ENCODE data around the gene CEP128. TPM values are rescaled to one million over a fixed set of nuclear protein-coding genes. Genes with fewer than 3 reads are reported as not detected.

Gene CEP128
- total and polyA plus RNA-seq, 4 donors, result 3.2 to 15.7 (median 5.4) TPM

GRCh38 chr14:80587096-80587724 is 354.3 kb downstream of the CEP128 start:
- Histone ChIP-seq H3K4me1 (ENCODE audit: control insufficient read depth, insufficient read depth, low read length) (no peaks in the 10 kb centered on the region), H3K27ac (ENCODE audit: low read depth, low read length) (no peak overlapping the region), H3K36me3 (ENCODE audit: control insufficient read depth, insufficient read depth, low read length) (no peaks in the 10 kb centered on the region), H3K27me3 (ENCODE audit: control insufficient read depth, insufficient read depth, low read length) (no peaks in the 10 kb centered on the region), H3K9me3 (ENCODE audit: control insufficient read depth, insufficient read depth, low read length) (no peaks in the 10 kb centered on the region), H3K4me3 (ENCODE audit: low read depth, low read length) (no peak overlapping the region)
- DNase-seq (ENCODE audit: low read depth in 4 of 6, low spot score in 6 of 6), result peak in 2 of 6 donors; percentile 22 to 61
- no CpG with 5 or more reads among the region's 3 CpGs for WGBS (ENCODE audit: insufficient coverage)

GRCh38 chr14:80586131-80586530 is 355.4 kb downstream of the CEP128 start:
- no CpG with 5 or more reads among the region's 1 CpG for WGBS (ENCODE audit: insufficient coverage)
- no peaks in the 10 kb centered on the region for H3K9me3 ChIP-seq (ENCODE audit: control insufficient read depth, insufficient read depth, low read length)
- H3K36me3 ChIP-seq (ENCODE audit: control insufficient read depth, insufficient read depth, low read length), result no peaks in the 10 kb centered on the region
- no peak overlapping the region for H3K27ac ChIP-seq (ENCODE audit: low read depth, low read length)
- H3K27me3 ChIP-seq (ENCODE audit: control insufficient read depth, insufficient read depth, low read length), result no peaks in the 10 kb centered on the region
- H3K4me3 ChIP-seq (ENCODE audit: low read depth, low read length), result no peak overlapping the region
- DNase-seq (ENCODE audit: low read depth in 4 of 6, low spot score in 6 of 6), result no peak
- H3K4me1 ChIP-seq (ENCODE audit: control insufficient read depth, insufficient read depth, low read length), result no peaks in the 10 kb centered on the region

GRCh38 chr14:80585506-80585835 is 356.1 kb downstream of the CEP128 start:
- no peak for DNase-seq (ENCODE audit: low read depth in 4 of 6, low spot score in 6 of 6)
- Histone ChIP-seq H3K4me1 (ENCODE audit: control insufficient read depth, insufficient read depth, low read length) (no peaks in the 10 kb centered on the region), H3K4me3 (ENCODE audit: low read depth, low read length) (no peak overlapping the region), H3K27me3 (ENCODE audit: control insufficient read depth, insufficient read depth, low read length) (no peaks in the 10 kb centered on the region), H3K27ac (ENCODE audit: low read depth, low read length) (no peak overlapping the region), H3K9me3 (ENCODE audit: control insufficient read depth, insufficient read depth, low read length) (no peaks in the 10 kb centered on the region), H3K36me3 (ENCODE audit: control insufficient read depth, insufficient read depth, low read length) (no peaks in the 10 kb centered on the region)
- no CpG with 5 or more reads among the region's 1 CpG for WGBS (ENCODE audit: insufficient coverage)

- Histone ChIP-seq H3K27me3 (ENCODE audit: control insufficient read depth, insufficient read depth, low read length) (no peaks in the 10 kb centered on the region), H3K27ac (ENCODE audit: low read depth, low read length) (no peak overlapping the region), H3K9me3 (ENCODE audit: control insufficient read depth, insufficient read depth, low read length) (no peaks in the 10 kb centered on the region), H3K36me3 (ENCODE audit: control insufficient read depth, insufficient read depth, low read length) (no peaks in the 10 kb centered on the region), H3K4me1 (ENCODE audit: control insufficient read depth, insufficient read depth, low read length) (no peaks in the 10 kb centered on the region), H3K4me3 (ENCODE audit: low read depth, low read length) (no peak overlapping the region)
- peak in 1 of 6 donors; percentile 32 for DNase-seq (ENCODE audit: low read depth in 4 of 6, low spot score in 6 of 6)
- WGBS (ENCODE audit: insufficient coverage), result no CpG with 5 or more reads among the region's 2 CpGs
These were observed 356.6 kb downstream of the CEP128 start for GRCh38 chr14:80584744-80585505.

GRCh38 chr14:80577599-80577998 is 363.9 kb downstream of the CEP128 start:
- Histone ChIP-seq H3K27ac (ENCODE audit: low read depth, low read length) (no peak overlapping the region), H3K4me3 (ENCODE audit: low read depth, low read length) (no peak overlapping the region), H3K27me3 (ENCODE audit: control insufficient read depth, insufficient read depth, low read length) (no peaks in the 10 kb centered on the region), H3K9me3 (ENCODE audit: control insufficient read depth, insufficient read depth, low read length) (no peaks in the 10 kb centered on the region), H3K36me3 (ENCODE audit: control insufficient read depth, insufficient read depth, low read length) (no peaks in the 10 kb centered on the region), H3K4me1 (ENCODE audit: control insufficient read depth, insufficient read depth, low read length) (no peaks in the 10 kb centered on the region)
- 70% methylated on average over 3 of the region's 4 CpGs for WGBS (ENCODE audit: insufficient coverage)
- DNase-seq (ENCODE audit: low read depth in 4 of 6, low spot score in 6 of 6), result no peak

- H3K27me3 ChIP-seq (ENCODE audit: control insufficient read depth, insufficient read depth, low read length), result no peaks in the 10 kb centered on the region
- no peaks in the 10 kb centered on the region for H3K9me3 ChIP-seq (ENCODE audit: control insufficient read depth, insufficient read depth, low read length)
- DNase-seq (ENCODE audit: low read depth in 4 of 6, low spot score in 6 of 6), result no peak
- no peak overlapping the region for H3K4me3 ChIP-seq (ENCODE audit: low read depth, low read length)
- H3K4me1 ChIP-seq (ENCODE audit: control insufficient read depth, insufficient read depth, low read length), result no peaks in the 10 kb centered on the region
- no peak overlapping the region for H3K27ac ChIP-seq (ENCODE audit: low read depth, low read length)
- WGBS (ENCODE audit: insufficient coverage), result no CpG with 5 or more reads among the region's 3 CpGs
- no peaks in the 10 kb centered on the region for H3K36me3 ChIP-seq (ENCODE audit: control insufficient read depth, insufficient read depth, low read length)
These were observed 365.1 kb downstream of the CEP128 start for GRCh38 chr14:80576401-80576800.

GRCh38 chr14:80575763-80576162 is 365.8 kb downstream of the CEP128 start:
- no peak for DNase-seq (ENCODE audit: low read depth in 4 of 6, low spot score in 6 of 6)
- Histone ChIP-seq H3K4me1 (ENCODE audit: control insufficient read depth, insufficient read depth, low read length) (no peaks in the 10 kb centered on the region), H3K27ac (ENCODE audit: low read depth, low read length) (no peak overlapping the region), H3K36me3 (ENCODE audit: control insufficient read depth, insufficient read depth, low read length) (no peaks in the 10 kb centered on the region), H3K9me3 (ENCODE audit: control insufficient read depth, insufficient read depth, low read length) (no peaks in the 10 kb centered on the region), H3K4me3 (ENCODE audit: low read depth, low read length) (no peak overlapping the region), H3K27me3 (ENCODE audit: control insufficient read depth, insufficient read depth, low read length) (no peaks in the 10 kb centered on the region)
- no CpG with 5 or more reads among the region's 2 CpGs for WGBS (ENCODE audit: insufficient coverage)

- WGBS (ENCODE audit: insufficient coverage), result 100% methylated on average over 5 of the region's 6 CpGs
- no peak for DNase-seq (ENCODE audit: low read depth in 4 of 6, low spot score in 6 of 6)
- Histone ChIP-seq H3K27ac (ENCODE audit: low read depth, low read length) (no peak overlapping the region), H3K4me3 (ENCODE audit: low read depth, low read length) (no peak overlapping the region), H3K27me3 (ENCODE audit: control insufficient read depth, insufficient read depth, low read length) (no peaks in the 10 kb centered on the region), H3K36me3 (ENCODE audit: control insufficient read depth, insufficient read depth, low read length) (no peaks in the 10 kb centered on the region), H3K9me3 (ENCODE audit: control insufficient read depth, insufficient read depth, low read length) (no peaks in the 10 kb centered on the region), H3K4me1 (ENCODE audit: control insufficient read depth, insufficient read depth, low read length) (no peaks in the 10 kb centered on the region)
These were observed 368.9 kb downstream of the CEP128 start for GRCh38 chr14:80572666-80573065.

- Histone ChIP-seq H3K36me3 (ENCODE audit: control insufficient read depth, insufficient read depth, low read length) (no peaks in the 10 kb centered on the region), H3K9me3 (ENCODE audit: control insufficient read depth, insufficient read depth, low read length) (no peaks in the 10 kb centered on the region), H3K4me1 (ENCODE audit: control insufficient read depth, insufficient read depth, low read length) (no peaks in the 10 kb centered on the region), H3K4me3 (ENCODE audit: low read depth, low read length) (no peak overlapping the region), H3K27me3 (ENCODE audit: control insufficient read depth, insufficient read depth, low read length) (no peaks in the 10 kb centered on the region), H3K27ac (ENCODE audit: low read depth, low read length) (no peak overlapping the region)
- no peak for DNase-seq (ENCODE audit: low read depth in 4 of 6, low spot score in 6 of 6)
- 87% methylated on average over 2 of the region's 3 CpGs for WGBS (ENCODE audit: insufficient coverage)
These were observed 370.6 kb downstream of the CEP128 start for GRCh38 chr14:80570930-80571298.

GRCh38 chr14:80567905-80568536 is 373.5 kb downstream of the CEP128 start:
- H3K27ac ChIP-seq (ENCODE audit: low read depth, low read length), result no peak overlapping the region
- 100% methylated on average over 2 of the region's 6 CpGs for WGBS (ENCODE audit: insufficient coverage)
- no peaks in the 10 kb centered on the region for H3K27me3 ChIP-seq (ENCODE audit: control insufficient read depth, insufficient read depth, low read length)
- no peaks in the 10 kb centered on the region for H3K36me3 ChIP-seq (ENCODE audit: control insufficient read depth, insufficient read depth, low read length)
- no peaks in the 10 kb centered on the region for H3K4me1 ChIP-seq (ENCODE audit: control insufficient read depth, insufficient read depth, low read length)
- H3K4me3 ChIP-seq (ENCODE audit: low read depth, low read length), result no peak overlapping the region
- DNase-seq (ENCODE audit: low read depth in 4 of 6, low spot score in 6 of 6), result no peak
- no peaks in the 10 kb centered on the region for H3K9me3 ChIP-seq (ENCODE audit: control insufficient read depth, insufficient read depth, low read length)
